RCC 7860 (cell line): ENCODE measurements around the gene NOSIP.
"Not testable (repeated sequence)": the region's sequence is repeated elsewhere in the genome, so short reads cannot be mapped to it uniquely, and the experiment has no call there.

Experiments used
- DNase-seq: peaks from one replicate; pipeline ENCODE4 v3.0.0-alpha.2; 2015; ENCODE audit warnings: low spot score
- FAIRE-seq: peaks from 2 replicates; lab custom pipeline; 2012; peaks lifted over from hg19 to GRCh38; lab: Jason Lieb, UNC

The NOSIP gene, protein sequence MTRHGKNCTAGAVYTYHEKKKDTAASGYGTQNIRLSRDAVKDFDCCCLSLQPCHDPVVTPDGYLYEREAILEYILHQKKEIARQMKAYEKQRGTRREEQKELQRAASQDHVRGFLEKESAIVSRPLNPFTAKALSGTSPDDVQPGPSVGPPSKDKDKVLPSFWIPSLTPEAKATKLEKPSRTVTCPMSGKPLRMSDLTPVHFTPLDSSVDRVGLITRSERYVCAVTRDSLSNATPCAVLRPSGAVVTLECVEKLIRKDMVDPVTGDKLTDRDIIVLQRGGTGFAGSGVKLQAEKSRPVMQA

GRCh38 chr19:49580264-49581006 is at the start of gene NOSIP:
NOSIP (minus strand) TSS chr19:49580556; CDS start chr19:49560691, 19,865 bp downstream.
- FAIRE-seq (peak; percentile 56), DNase-seq (peak; percentile 85)

- no peak for DNase-seq
- FAIRE-seq, result no peak
Observed at GRCh38 chr19:49629659-49630058, 49.3 kb upstream of the NOSIP start.

GRCh38 chr19:49626226-49626625 is 45.9 kb upstream of the NOSIP start:
- FAIRE-seq (no peak), DNase-seq (no peak)

- no peak for DNase-seq
Observed at GRCh38 chr19:49624967-49625910, 44.9 kb upstream of the NOSIP start.

DNA sequence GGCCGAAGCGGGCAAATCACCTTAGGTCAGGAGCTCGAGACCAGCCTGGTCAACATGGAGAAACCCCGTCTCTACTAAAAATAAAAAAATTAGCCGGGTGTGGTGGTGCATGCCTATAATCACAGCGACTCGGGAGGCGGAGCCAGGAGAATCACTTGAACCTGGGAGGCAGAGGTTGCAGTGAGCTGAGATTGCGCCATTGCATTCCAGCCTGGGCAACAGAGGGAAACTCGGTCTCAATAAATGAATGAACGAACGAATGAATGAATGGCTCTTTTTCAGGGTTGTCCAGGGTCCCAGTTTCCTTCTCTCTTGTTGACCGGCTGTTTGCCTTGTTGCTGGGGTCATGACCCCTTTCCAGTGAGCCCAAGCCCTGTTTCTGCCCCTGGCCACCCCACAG is 37.5 kb upstream of the NOSIP start:
- DNase-seq, FAIRE-seq: not testable (repeated sequence)

More at GRCh38 chr19:49624967-49625910, 44.9 kb upstream of the NOSIP start:
- no peak for FAIRE-seq

- DNase-seq (no peak), FAIRE-seq (no peak)
Observed at GRCh38 chr19:49616945-49617344, 36.6 kb upstream of the NOSIP start.

GRCh38 chr19:49616532-49616931 is 36.2 kb upstream of the NOSIP start:
- no peak for FAIRE-seq
- no peak for DNase-seq

DNA sequence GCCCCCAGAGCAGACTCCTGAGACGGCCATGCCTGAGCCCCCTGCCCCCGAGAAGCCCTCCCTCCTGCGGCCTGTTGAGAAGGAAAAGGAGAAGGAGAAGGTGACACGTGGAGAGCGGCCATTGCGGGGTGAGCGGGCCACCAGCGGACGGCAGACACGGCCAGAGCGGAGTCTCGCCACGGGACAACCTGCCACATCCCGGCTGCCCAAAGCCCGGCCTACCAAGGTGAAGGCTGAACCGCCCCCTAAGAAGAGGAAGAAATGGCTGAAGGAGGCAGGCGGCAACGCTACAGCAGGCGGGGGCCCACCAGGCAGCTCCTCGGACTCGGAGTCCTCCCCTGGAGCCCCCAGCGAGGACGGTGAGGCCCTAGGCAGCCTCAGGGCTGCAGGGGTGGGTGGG is 35.5 kb upstream of the NOSIP start:
- DNase-seq (no peak), FAIRE-seq (no peak)

DNA sequence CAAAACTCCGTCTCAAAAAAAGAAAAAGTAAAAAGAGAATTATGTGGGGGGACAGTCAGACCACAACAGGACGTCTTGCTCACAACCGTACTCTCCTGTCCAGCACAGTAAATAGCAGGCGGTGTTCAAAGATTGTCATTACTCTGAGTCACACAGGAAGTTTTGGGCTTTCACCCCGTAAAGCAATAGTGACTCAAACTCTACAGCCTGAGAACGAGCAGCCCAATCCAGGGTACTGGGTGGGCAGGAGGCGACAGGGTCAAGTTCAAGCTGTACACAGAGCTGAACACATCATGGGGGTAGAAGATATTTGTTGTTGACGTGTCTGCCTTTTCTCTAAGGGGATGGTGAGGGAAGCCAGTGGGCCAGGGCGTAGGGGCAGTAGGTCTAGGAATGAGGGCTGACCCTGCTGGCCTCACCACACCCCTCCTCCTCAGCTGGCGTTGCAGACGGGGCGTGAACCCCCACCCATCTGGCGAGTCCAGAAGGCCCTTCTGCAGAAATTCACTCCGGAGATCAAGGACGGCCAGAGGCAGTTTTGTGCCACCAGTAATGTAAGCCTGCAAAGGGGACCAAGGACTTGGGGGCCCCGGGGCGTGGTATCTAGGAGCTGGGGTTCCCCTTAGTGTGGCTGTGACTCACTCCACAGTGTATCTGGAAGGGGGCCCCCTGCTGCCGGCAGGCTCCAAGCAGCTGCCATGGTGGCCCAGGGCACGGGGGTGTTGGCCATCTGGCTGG is 33.9 kb upstream of the NOSIP start:
- FAIRE-seq (no peak), DNase-seq (peak; percentile 56)

GRCh38 chr19:49613374-49613773 is 33.0 kb upstream of the NOSIP start:
- DNase-seq (no peak), FAIRE-seq (no peak)

DNA sequence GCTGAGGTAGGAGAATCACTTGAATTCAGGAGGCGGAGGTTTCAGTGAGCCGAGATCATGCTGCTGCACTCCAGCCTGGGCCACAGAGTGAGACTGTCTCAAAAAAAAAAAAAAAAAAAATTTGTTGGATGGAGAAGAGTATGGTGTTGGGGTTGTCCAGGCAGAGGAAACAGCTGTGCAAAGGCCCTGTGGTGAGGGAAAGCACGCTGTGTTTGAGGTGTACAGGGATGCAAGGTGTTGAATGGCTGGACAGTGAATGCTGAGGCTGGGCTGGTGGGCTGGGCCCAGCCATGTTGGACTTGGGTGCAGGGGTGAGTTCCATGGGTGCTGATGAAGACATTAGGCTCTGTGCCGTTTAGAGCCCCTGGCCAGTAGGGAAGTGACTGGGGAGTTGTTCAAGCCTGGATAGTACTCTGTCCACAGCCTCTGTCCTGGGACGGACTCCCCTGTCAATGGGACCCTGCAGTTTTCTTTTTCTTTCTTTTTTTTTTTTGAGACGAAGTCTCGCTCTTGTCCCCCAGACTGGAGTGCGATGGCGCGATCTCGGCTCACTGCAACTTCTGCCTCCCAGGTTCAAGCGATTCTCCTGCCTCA is 29.2 kb upstream of the NOSIP start:
- DNase-seq (no peak), FAIRE-seq (no peak)

DNA sequence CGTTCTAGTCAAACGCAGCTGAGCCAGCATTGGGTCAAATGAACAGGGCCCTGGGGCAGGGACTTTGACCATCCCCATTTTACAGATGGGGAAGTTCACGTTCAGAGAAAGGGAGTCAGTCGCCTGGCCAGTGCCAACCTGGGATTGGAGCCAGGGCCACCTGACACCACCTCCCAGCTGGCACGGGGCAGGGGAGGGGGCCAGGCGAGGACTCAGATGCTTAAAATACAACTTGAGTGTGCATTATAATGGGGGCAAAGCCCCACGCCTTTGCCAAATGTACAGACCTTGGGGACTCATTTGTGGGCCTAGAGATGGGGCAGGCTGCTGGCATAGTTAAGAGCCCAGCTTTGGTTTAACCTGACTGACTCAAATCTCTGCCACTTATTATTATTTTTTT is 25.2 kb upstream of the NOSIP start:
- FAIRE-seq (no peak), DNase-seq (no peak)

DNA sequence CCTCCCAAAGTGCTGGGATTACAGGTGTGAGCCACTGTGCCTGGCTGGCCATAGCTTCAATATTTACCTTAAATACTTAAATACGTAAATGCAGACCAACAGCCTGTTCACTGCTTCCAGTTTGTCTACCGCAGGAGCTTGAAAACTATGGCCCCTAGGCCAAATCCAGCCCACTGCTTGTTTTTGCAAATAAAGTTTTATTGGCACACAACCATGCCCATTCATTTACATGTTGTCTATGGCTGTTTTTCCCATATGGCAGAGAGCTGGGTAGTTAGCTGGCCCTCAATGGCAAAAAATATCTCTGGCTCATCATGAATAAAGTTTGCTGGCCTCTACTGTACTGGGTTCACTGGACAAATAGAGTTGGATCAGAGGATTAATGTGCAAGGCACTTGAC is 22.4 kb upstream of the NOSIP start:
- no peak for DNase-seq
- no peak for FAIRE-seq

GRCh38 chr19:49601482-49602038 is 21.2 kb upstream of the NOSIP start:
- FAIRE-seq (no peak), DNase-seq (no peak)

GRCh38 chr19:49599378-49600295 is 19.3 kb upstream of the NOSIP start:
- FAIRE-seq (no peak), DNase-seq (no peak)

DNA sequence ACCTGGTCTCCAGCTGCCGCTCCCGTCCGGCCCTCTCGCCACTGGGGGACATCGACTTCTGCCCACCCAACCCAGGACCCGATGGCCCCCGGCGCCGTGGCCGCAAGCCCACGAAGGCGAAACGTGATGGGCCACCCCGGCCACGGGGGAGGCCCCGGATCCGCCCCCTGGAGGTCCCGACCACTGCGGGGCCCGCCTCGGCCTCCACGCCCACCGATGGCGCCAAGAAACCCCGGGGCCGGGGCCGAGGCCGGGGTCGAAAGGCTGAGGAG is 17.3 kb upstream of the NOSIP start:
- no peak for FAIRE-seq
- DNase-seq, result no peak

DNA sequence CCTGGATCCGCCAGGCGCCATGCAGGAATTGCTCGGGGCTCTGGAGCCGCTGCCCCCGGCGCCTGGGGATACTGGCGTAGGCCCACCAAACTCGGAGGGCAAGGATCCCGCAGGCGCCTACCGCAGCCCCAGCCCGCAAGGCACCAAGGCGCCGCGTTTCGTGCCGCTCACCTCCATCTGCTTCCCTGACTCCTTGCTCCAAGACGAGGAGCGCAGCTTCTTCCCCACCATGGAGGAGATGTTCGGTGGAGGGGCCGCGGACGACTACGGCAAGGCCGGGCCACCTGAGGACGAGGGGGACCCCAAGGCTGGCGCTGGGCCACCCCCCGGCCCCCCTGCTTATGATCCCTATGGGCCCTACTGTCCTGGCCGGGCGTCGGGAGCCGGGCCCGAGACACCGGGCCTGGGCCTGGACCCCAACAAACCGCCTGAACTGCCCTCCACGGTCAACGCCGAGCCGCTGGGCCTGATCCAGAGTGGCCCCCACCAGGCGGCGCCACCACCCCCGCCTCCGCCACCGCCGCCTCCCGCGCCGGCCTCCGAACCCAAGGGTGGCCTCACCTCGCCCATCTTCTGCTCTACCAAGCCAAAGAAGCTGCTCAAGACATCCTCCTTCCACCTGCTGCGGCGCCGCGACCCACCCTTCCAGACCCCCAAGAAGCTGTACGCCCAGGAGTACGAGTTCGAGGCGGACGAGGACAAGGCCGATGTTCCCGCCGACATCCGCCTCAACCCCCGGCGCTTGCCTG is 16.8 kb upstream of the NOSIP start:
- FAIRE-seq (no peak), DNase-seq (no peak)

DNA sequence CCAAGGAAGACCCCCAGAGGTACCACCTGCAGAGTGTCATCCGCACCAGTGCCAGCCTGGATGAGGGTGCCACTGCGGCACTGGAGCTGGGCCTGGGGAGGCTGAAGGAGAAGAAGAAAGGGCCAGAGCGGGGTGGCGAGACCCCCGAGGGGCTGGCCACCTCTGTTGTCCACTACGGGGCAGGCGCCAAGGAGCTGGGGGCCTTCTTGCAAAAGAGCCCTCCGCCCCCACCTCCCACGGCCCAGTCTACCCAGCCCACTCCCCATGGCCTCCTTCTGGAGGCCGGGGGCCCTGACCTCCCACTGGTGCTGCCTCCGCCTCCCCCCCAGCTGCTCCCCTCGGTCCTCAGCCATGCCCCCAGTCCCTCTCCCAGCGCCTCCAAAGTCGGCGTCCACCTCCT is 16.1 kb upstream of the NOSIP start:
- DNase-seq (no peak), FAIRE-seq (no peak)
